NT2/D1 (cell line): ENCODE measurements around the gene OPALIN.

Source experiments
- SUZ12 ChIP-seq: IDR thresholded peaks from 2 replicates; pipeline ENCODE4 v1.6.1; 2011; ENCODE audit not compliant: insufficient read length, insufficient read depth; ENCODE audit errors: extremely low read depth
- YY1 ChIP-seq: IDR thresholded peaks from 2 replicates; pipeline ENCODE4 v1.6.1; 2011; ENCODE audit not compliant: insufficient read length, insufficient read depth
- ZNF274 ChIP-seq: IDR thresholded peaks from 2 replicates; pipeline ENCODE4 v1.6.1; 2011; ENCODE audit warnings: mild to moderate bottlenecking, low read depth, low read length

GRCh38 chr10:96357038-96357620, 1.7 kb downstream of the OPALIN start:
- no peak for TF ChIP-seq YY1
- no peak for TF ChIP-seq SUZ12
- no peak for TF ChIP-seq ZNF274
